Anterior cingulate cortex (tissue), 58 donors: ENCODE measurements around the gene GLP1R.

Experiments
- DNase-seq, 58 donors: peaks; one replicate each; lab custom pipeline; 2025; lab: John Stamatoyannopoulos, UW

The GLP1R gene

GRCh38 chr6:39043776-39044175, 4.8 kb upstream of the GLP1R start:
- no peak for DNase-seq

DNA sequence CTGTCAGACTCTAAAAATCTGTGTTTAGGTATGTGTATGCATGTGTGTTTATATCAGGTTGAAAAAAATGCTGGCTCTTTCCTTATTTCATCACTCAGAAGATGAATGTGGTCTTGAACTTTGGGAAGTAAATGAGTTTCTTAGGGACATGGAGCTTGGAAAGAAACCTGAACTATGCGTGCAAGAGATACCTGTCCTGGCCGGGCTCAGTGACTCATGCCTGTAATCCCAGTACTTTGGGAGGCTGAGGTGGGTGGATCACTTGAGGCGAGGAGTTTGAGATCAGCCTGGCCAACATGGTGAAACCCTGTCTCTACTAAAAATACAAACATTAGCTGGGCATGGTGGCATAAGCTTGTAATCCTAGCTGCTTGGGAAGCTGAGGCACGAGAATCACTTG, 4.4 kb upstream of the GLP1R start:
- no peak for DNase-seq

GRCh38 chr6:39047434-39048327, 900 bp upstream of the GLP1R start:
- DNase-seq: no peak

DNA sequence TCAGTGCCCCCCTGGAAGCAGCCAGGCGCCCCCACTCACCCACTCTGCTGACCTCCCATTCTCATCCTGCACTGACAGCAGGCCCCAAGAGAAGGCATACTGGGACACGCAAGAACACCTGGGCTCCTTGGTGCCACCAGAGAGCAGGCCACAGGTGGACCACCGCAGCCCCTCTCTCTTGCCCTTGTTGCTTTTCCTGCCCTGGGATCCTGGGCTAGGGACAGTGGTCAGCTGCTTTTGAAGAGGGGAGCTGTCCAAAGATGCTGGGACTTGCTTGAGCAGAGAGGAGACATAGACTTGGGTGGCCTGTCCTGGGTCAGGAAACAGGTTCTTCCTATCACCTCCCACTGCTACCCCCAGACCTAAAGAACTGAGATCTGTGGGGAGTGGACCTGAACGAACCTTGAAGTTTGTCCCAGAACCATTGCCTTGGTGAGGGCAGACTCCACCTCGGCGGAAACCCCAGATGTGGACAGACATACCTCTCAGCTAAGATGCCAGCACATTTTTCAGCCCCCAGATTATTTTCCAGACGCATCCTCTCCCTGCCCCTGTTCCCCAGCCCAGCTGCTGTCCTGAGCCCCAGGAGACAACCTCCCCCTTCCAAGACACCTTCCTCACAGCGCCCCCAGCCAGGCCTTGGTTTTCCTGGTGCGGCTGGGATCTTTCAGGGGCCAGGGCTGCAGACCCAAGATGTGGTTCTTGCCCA, 1.1 kb downstream of the GLP1R start:
- no peak for DNase-seq

- no peak for DNase-seq
Observed at GRCh38 chr6:39050453-39051112, 2.0 kb downstream of the GLP1R start.

DNA sequence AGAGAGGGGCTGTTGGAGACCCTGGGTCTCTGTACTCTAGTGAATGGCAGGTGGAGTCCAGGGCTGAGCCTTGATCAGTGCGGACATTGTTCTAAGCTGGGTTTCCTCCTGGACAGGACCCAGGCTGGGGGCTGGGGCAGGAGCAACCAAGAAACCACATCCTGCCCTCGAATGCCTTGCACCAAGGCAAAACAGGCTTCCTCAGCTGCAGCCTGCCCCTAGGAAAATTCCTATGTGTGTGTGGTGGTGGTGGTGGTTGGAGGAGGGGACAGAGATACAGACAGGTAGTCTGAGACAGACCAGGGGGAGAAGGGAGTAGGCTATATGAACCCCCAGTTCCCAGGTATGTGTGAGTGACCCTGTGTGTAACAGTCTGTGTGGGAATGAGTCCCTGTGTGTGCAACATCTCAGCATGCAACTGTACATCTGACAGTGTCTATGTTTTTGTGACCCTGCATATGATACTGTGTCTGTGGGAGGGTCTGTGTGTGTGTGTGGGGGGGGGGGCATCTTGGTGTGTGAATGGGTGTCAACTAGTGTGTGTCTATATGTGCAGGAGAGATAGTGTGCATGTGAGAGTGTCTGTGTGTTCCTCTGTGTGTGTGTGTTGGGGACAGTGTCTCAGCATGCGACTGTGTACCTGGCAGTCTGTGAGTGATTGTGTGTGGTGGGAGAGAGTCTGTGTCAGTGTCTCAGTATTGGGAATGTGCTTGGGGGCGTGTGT, 3.0 kb downstream of the GLP1R start:
- no peak for DNase-seq

DNA sequence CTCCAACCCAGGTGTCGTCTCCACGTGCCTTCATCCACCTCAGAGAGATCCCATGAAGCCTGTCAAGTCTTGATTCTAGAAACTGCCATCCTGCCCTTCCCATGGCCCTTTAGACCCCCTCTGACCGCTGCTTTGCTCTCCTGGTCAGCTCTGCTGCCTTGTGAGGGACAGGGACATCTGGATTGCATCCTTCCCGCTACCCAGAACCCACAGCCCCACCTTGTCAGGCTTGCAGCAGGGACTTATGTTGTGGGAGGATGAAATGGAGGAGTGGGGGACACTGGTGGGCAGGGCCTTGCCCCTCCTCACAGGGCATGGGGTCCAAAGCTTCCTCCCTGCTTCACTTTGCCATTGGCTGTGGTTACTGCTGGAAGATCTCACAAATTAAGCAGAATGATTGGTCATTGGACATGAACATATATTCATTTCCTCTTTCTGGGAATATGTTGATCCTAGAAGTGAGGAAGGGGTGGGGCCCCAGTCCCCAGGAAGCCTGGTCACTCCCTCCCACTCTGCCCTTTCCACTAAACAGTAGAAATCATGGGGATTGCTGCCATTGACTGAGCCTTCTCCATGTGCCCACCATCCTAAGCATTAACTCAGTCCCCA, 4.5 kb downstream of the GLP1R start:
- no peak for DNase-seq

DNA sequence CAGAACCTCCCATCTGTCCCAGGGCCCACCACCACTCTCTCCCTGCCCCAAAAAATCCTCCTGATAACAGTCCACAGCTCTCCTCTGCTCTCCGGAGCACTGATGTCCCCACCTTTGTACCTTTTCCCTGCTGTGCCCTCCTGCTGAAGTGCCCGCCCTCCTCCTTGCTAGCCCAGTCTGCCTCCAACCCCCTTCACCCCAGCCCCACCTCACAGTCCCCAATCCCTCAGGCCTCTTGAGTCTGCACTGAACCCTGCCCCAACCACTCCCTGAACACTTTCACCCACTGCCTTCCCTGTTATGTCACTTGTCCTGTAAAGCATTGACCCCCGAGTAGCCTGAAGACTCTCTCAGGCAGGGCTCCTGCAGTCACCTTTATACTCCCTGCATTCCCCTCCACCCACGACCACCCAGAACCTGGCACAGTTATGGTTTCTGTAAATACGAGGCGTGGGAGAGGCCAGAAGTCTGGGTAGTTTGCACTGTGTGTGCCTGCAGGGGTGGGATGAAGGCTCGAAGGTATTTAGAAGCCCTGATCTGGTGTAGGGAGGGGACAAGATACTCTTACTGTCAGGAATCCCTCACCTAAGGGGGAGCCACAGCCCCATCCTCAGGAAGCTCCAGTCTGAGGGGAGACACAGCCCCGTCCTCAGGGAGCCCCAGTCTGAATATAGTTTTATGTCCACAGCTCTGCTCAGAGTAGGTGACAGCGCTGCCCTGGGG, 5.4 kb downstream of the GLP1R start:
- DNase-seq: no peak

GRCh38 chr6:39054577-39055142, 6.1 kb downstream of the GLP1R start:
- no peak for DNase-seq

DNA sequence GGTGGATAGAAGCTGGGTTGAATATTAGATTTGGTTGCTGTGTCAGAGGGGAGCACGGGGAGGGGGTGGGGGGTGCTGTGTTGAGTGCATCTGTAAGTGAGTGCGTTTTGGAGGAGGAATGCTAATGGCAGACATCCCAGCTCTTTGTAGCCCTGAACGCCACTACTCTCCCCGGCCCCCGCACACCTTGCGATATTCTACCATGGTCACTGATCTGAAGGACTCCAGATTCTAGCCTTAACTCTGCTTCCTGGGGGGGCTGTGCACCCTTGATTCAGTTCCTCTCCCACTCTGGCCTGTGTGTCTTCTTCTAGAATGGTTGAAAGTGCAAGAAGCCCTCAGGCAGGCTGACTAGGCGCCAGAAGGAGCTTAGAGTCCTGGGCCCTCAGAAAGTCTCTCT, 7.1 kb downstream of the GLP1R start:
- no peak for DNase-seq

DNA sequence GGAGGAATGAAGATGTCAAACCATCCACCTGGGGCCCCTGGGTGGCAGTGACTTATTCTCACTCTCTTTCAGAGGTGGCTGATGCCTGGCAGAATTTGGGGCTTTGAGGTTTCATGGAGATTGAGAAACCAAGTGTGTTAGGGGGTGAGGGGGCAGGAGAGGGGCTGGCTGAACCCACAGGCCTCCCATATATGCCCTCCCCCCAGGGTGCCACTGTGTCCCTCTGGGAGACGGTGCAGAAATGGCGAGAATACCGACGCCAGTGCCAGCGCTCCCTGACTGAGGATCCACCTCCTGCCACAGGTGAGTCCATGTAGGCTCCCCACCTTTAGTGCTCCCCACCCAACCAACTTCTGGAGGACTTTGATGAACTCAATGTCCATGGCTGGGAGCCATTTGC, 7.6 kb downstream of the GLP1R start:
- no peak for DNase-seq

DNA sequence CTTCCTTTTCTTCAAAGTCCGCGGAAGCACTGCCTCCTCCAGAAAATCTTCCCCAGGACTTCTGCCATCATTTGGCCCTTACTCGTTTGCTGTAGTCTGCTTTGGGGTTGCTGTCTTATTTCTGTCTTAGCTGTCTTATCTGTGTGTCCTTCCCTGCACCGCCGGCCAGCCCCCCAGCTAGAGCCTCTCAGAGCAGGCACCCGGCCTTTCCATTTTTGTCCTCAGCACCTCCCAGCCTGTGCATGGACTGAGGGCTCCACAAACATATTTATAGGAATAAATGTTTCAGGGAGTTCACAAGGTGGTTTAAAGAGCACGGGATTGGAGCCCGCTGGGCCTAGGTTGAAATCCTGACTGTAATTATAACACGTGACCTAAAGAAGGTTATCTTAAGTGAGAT, 8.1 kb downstream of the GLP1R start:
- no peak for DNase-seq

- DNase-seq: no peak
Observed at GRCh38 chr6:39057251-39058155, 8.9 kb downstream of the GLP1R start.

- no peak for DNase-seq
Observed at GRCh38 chr6:39058471-39059147, 10.0 kb downstream of the GLP1R start.

DNA sequence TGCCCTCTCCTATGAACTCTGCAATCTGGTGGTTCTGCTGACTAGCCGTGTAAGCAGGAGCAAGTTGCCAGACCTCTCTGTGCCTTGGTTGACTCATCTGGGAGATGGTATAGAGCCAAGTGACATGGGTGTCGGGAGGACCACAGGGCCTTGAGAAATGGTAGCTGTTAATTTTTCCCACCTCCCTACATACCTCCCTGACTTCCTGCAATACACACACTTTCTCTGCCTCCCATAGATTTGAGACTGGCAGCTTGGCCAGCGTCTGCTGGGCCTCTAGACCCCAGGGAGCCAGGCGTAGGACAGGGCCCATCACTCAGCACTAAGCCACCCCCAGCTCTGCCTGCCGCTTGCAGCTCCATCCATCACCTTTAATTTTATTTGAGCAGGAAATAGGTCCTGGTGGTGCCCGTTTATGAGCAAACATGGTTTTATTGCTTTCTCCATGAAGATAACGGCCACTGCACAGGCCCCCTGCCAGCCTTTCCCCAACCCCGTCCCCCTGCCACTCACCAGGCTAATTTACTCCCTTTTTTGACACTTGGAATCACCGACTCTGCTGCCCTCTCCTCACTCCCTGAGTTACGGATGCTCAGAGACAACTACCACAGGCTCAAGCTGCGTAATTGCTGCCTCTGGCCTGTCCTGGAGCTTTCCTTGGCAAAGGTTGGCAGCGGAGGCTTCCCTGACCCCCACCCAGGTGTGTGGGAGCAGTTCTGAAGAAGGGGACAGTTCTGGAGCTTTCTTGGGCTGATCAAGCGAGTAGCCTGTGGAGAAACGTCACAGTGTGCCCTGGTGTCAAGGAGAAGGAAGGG, 11.1 kb downstream of the GLP1R start:
- no peak for DNase-seq

DNA sequence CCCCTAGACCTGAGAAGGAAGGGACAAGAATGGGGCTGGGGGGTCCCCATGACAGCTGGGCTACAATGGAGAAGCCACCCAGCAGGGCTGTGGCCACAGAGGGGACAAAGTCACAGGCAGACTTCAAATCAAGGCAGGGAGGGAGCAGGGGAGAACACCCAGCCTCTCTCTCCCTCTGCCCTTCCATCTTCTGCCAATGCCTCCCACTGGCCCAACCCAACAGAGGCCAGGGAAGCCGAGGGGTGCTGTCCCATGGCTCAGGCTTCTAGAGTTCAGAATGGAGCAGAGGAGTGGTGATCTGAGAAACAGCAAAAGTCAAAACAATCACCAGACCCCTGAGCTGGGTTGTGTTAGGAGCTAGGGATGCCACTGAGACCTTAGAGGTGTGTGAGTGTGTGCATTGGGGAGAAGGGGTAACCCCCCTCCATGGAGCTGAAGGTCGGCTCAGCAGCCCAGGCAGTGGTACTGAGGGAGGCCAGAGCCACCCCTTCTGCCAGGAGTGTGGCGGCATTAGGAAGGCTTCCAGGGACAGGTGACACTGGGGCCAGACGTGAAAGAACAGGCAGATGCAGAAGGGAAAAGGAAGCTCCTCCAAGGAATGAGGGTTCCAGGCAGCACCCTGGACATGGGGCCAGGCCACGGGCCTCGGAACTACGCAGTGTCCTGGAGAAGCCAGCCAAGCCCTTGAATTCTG, 12.0 kb downstream of the GLP1R start:
- no peak for DNase-seq
